GM23338 (cell line): Measurements from ENCODE around the gene C1orf216. TPM values are rescaled to one million over a fixed set of nuclear protein-coding genes. Genes with fewer than 3 reads are reported as not detected.

Experiments used
- ATAC-seq: fragments of 200-7000 bp; cut with Tn5 transposase; 3 replicates; pipeline ENCODE4 v1.9.1; 2020
- DNase-seq: peaks from one replicate; pipeline ENCODE4 v3.0.0-alpha.2; 2015; ENCODE audit warnings: low spot score
- H2AFZ ChIP-seq: fragments of 200-600 bp; sonication (generic); 2 replicates; pipeline ENCODE4 v1.8.0; 2016; ENCODE audit warnings: antibody characterized with exemption, mild to moderate bottlenecking, moderate library complexity
- H3F3A ChIP-seq: fragments of 200-600 bp; sonication (generic); replicated peaks from 2 replicates; pipeline ENCODE4 v1.8.0; 2017; ENCODE audit warnings: antibody characterized with exemption, mixed run types, low read depth
- H3K27ac ChIP-seq: fragments of 200-600 bp; sonication (generic); 2 replicates; pipeline ENCODE4 v1.6.1; 2016; ENCODE audit warnings: low read depth
- H3K27me3 ChIP-seq: fragments of 200-600 bp; sonication (generic); 2 replicates; pipeline ENCODE4 v1.8.0; 2016; ENCODE audit warnings: mild to moderate bottlenecking, mixed run types, moderate library complexity; ENCODE audit not compliant: insufficient read depth
- H3K36me3 ChIP-seq: fragments of 200-600 bp; sonication (generic); 2 replicates; pipeline ENCODE4 v1.8.0; 2016; ENCODE audit warnings: mild to moderate bottlenecking; ENCODE audit not compliant: insufficient read depth
- H3K4me1 ChIP-seq: fragments of 200-600 bp; sonication (generic); 2 replicates; pipeline ENCODE4 v1.8.0; 2016; ENCODE audit warnings: mild to moderate bottlenecking, moderate library complexity; ENCODE audit not compliant: insufficient read depth
- H3K4me2 ChIP-seq: fragments of 200-600 bp; sonication (generic); 2 replicates; pipeline ENCODE4 v1.7.1; 2017; ENCODE audit warnings: mixed run types
- H3K4me3 ChIP-seq: fragments of 200-600 bp; sonication (generic); 2 replicates; pipeline ENCODE4 v1.6.1; 2016; ENCODE audit warnings: mixed run types
- H3K79me2 ChIP-seq: fragments of 200-600 bp; sonication (generic); replicated peaks from 2 replicates; pipeline ENCODE4 v1.8.0; 2017; ENCODE audit warnings: mild to moderate bottlenecking; ENCODE audit not compliant: insufficient read depth
- H3K9me2 ChIP-seq: fragments of 200-600 bp; sonication (generic); 2 replicates; pipeline ENCODE4 v1.8.0; 2017; ENCODE audit not compliant: insufficient read depth
- H4K20me1 ChIP-seq: fragments of 200-600 bp; sonication (generic); replicated peaks from 2 replicates; pipeline ENCODE4 v1.8.0; 2017; ENCODE audit warnings: mild to moderate bottlenecking; ENCODE audit not compliant: insufficient read depth
- H3K27ac Mint-ChIP-seq: 2 replicates; pipeline ENCODE4 v1.8.0; 2020; ENCODE audit warnings: inconsistent platforms, mild to moderate bottlenecking, moderate library complexity, mixed read lengths
- H3K27me3 Mint-ChIP-seq: 3 replicates; pipeline ENCODE4 v1.8.0; 2022; ENCODE audit warnings: low read depth, mild to moderate bottlenecking, moderate library complexity, mixed read lengths, inconsistent platforms; ENCODE audit not compliant: insufficient read depth, poor library complexity
- H3K36me3 Mint-ChIP-seq: 3 replicates; pipeline ENCODE4 v1.8.0; 2021; ENCODE audit warnings: low read depth, mild to moderate bottlenecking, inconsistent platforms, moderate library complexity, mixed read lengths
- H3K4me1 Mint-ChIP-seq: 3 replicates; pipeline ENCODE4 v1.8.0; 2020; ENCODE audit warnings: mild to moderate bottlenecking, inconsistent platforms, mixed read lengths
- H3K4me3 Mint-ChIP-seq: 3 replicates; pipeline ENCODE4 v1.8.0; 2021; ENCODE audit warnings: moderate library complexity, mild to moderate bottlenecking, inconsistent platforms, mixed read lengths
- H3K9me3 Mint-ChIP-seq: 3 replicates; pipeline ENCODE4 v1.8.0; 2020; ENCODE audit warnings: moderate library complexity, mild to moderate bottlenecking, inconsistent platforms, mixed read lengths
- POLR2AphosphoS5 ChIP-seq: IDR thresholded peaks from 2 replicates; pipeline ENCODE4 v1.6.1; 2016; ENCODE audit warnings: antibody characterized with exemption, low read depth
- ZNF462 ChIP-seq: fragments of 250-450 bp; sonication (Bioruptor Pico); IDR thresholded peaks from 2 replicates; pipeline ENCODE4 v1.5.0; 2020; ENCODE audit warnings: mild to moderate bottlenecking, moderate library complexity
- polyA plus RNA-seq: library from polyadenylated mRNA; unstranded; fragments of >200 nt; fragmentation: Nextera tagmentation; extraction: Ambion mirVana; gene quantifications from 2 replicates; pipeline ENCODE4 v1.2.1, GENCODE V29; 2016
- total RNA-seq: library from RNA; depleted of rRNA; stranded (reverse); fragments of >200 nt; shearing (Covaris generic); gene quantifications from 2 replicates; pipeline ENCODE4 v1.2.3, GENCODE V29; 2014

C1orf216 gene
- total and polyA plus RNA-seq, 2 experiments from 2014 or later, result 4.7 to 21.5 TPM

GRCh38 chr1:35706846-35707600 lies 11.7 kb downstream of the C1orf216 start:
- H3K27me3 Mint-ChIP-seq, result peaks cover 35% of the 10 kb centered on the region
- peaks cover 22% of the 10 kb centered on the region; the same call in 1 of the 2 replicates for H3K27me3 ChIP-seq

More at GRCh38 chr1:35706846-35707600, 11.7 kb downstream of the C1orf216 start:
- peak; percentile 59 for ATAC-seq
- Histone ChIP-seq H3K4me3 (peak overlapping the region; percentile 74), H3K79me2 (no peaks in the 10 kb centered on the region), H3K9me2 (no peaks in the 10 kb centered on the region), H4K20me1 (no peaks in the 10 kb centered on the region), H3K36me3 (no peaks in the 10 kb centered on the region), H3K4me1 (peaks cover 17% of the 10 kb centered on the region), H3K27ac (no peak overlapping the region), H3F3A (peaks cover 7% of the 10 kb centered on the region; the same call in 1 of the 2 replicates), H3K4me2 (peak overlapping the region; percentile 92), H2AFZ (peak overlapping the region; percentile 84)
- Mint-ChIP-seq H3K4me3 (peak overlapping the region; percentile 75), H3K36me3 (no peaks in the 10 kb centered on the region; the same call in 2 of the 3 replicates), H3K27ac (no peak overlapping the region), H3K9me3 (no peaks in the 10 kb centered on the region), H3K4me1 (peaks cover 34% of the 10 kb centered on the region)
- peak; percentile 65 for DNase-seq
- TF ChIP-seq ZNF462 (CRISPR knock-in tag) (no peak), POLR2AphosphoS5 (peak; percentile 29; the same call in 1 of the 2 replicates)
